ENCODE measurements around the gene GRP.

DNA sequence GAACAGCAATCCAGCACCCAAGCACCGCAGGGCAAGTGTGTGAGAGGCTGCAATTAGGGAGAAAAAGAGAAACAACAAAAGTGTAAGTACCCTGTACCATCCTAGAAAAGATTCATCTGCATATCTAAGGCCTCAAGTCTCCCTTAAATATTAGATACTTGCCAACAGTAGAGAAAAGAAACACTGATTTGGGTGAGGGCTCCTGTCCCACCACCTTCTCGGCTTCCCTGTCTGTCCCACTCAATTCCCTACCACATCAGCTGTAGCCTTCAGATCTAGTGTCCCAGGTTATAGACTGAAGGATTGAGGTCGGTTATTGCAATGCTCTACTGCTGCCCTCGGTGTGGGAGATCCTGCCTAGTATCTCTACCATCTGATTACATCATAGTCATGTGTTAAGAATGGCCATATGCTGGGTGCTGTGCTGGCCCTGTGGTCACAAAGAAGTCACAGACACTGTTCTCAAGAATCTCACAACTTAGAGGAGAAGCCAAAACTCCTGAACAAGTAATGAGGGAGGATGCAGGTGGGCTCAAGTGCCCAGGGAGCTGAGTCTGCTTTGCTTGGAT is 50.8 kb downstream of the GRP start:
- no peak for TF ChIP-seq POLR2A (IDR thresholded peaks at IDR 0.05)
- TF ChIP-seq, protein P1, sequence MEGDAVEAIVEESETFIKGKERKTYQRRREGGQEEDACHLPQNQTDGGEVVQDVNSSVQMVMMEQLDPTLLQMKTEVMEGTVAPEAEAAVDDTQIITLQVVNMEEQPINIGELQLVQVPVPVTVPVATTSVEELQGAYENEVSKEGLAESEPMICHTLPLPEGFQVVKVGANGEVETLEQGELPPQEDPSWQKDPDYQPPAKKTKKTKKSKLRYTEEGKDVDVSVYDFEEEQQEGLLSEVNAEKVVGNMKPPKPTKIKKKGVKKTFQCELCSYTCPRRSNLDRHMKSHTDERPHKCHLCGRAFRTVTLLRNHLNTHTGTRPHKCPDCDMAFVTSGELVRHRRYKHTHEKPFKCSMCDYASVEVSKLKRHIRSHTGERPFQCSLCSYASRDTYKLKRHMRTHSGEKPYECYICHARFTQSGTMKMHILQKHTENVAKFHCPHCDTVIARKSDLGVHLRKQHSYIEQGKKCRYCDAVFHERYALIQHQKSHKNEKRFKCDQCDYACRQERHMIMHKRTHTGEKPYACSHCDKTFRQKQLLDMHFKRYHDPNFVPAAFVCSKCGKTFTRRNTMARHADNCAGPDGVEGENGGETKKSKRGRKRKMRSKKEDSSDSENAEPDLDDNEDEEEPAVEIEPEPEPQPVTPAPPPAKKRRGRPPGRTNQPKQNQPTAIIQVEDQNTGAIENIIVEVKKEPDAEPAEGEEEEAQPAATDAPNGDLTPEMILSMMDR (IDR thresholded peaks at IDR 0.05): no peak

Data from transverse colon (tissue), 3 donors.